ENCODE measurements around the gene MYO1B.

MYO1B gene

GRCh38 chr2:191358325-191359025, 113.3 kb downstream of the MYO1B start:
- DNase-seq (ENCODE audit: low read depth in 2 of 2): no peak

- no peak for DNase-seq (ENCODE audit: low read depth in 2 of 2)
These were observed 113.9 kb downstream of the MYO1B start for GRCh38 chr2:191359133-191359532.

GRCh38 chr2:191360918-191361317, 115.7 kb downstream of the MYO1B start:
- no peak for DNase-seq (ENCODE audit: low read depth in 2 of 2)

GRCh38 chr2:191362841-191363240, 117.6 kb downstream of the MYO1B start:
- DNase-seq (ENCODE audit: low read depth in 2 of 2): no peak

- DNase-seq (ENCODE audit: low read depth in 2 of 2): no peak
These were observed 118.1 kb downstream of the MYO1B start for GRCh38 chr2:191363267-191363666.

- DNase-seq (ENCODE audit: low read depth in 2 of 2): no peak
These were observed 119.9 kb downstream of the MYO1B start for GRCh38 chr2:191365089-191365488.

GRCh38 chr2:191366199-191366598, 121.0 kb downstream of the MYO1B start:
- DNase-seq (ENCODE audit: low read depth in 2 of 2): no peak

- DNase-seq (ENCODE audit: low read depth in 2 of 2): no peak
These were observed 123.8 kb downstream of the MYO1B start for GRCh38 chr2:191369034-191369433.

- DNase-seq (ENCODE audit: low read depth in 2 of 2): no peak
These were observed 129.2 kb downstream of the MYO1B start for GRCh38 chr2:191374366-191374765.

GRCh38 chr2:191374939-191375338, 129.7 kb downstream of the MYO1B start:
- DNase-seq (ENCODE audit: low read depth in 2 of 2): no peak

GRCh38 chr2:191376981-191377629, 131.9 kb downstream of the MYO1B start:
- no peak for DNase-seq (ENCODE audit: low read depth in 2 of 2)

- DNase-seq (ENCODE audit: low read depth in 2 of 2): no peak
These were observed 134.2 kb downstream of the MYO1B start for GRCh38 chr2:191379375-191379774.

GRCh38 chr2:191382801-191383200, 137.6 kb downstream of the MYO1B start:
- DNase-seq (ENCODE audit: low read depth in 2 of 2): no peak

- no peak for DNase-seq (ENCODE audit: low read depth in 2 of 2)
These were observed 138.3 kb downstream of the MYO1B start for GRCh38 chr2:191383486-191383885.

- DNase-seq (ENCODE audit: low read depth in 2 of 2): no peak
These were observed 139.6 kb downstream of the MYO1B start for GRCh38 chr2:191384829-191385228.

GRCh38 chr2:191385416-191386160, 140.4 kb downstream of the MYO1B start:
- DNase-seq (ENCODE audit: low read depth in 2 of 2): no peak

- DNase-seq (ENCODE audit: low read depth in 2 of 2): no peak
These were observed 141.8 kb downstream of the MYO1B start for GRCh38 chr2:191386938-191387536.

GRCh38 chr2:191389288-191389687, 144.1 kb downstream of the MYO1B start:
- DNase-seq (ENCODE audit: low read depth in 2 of 2): no peak

GRCh38 chr2:191391171-191391570, 146.0 kb downstream of the MYO1B start:
- DNase-seq (ENCODE audit: low read depth in 2 of 2): no peak

- DNase-seq (ENCODE audit: low read depth in 2 of 2): no peak
These were observed 148.8 kb downstream of the MYO1B start for GRCh38 chr2:191394043-191394442.

GRCh38 chr2:191396794-191397193, 151.6 kb downstream of the MYO1B start:
- DNase-seq (ENCODE audit: low read depth in 2 of 2): no peak

- DNase-seq (ENCODE audit: low read depth in 2 of 2): no peak
These were observed 154.4 kb downstream of the MYO1B start for GRCh38 chr2:191399601-191400000.

Measured in stimulated activated CD8-positive, alpha-beta memory T cell treated with anti-CD3 and anti-CD28 coated beads, Interleukin-15, amount 100 ng/mL, for 48 hours (primary cell).